Vagina (tissue), 2 donors: ENCODE results near the gene CDKN2B-AS1. TPM values are rescaled to one million over a fixed set of nuclear protein-coding genes. Genes with fewer than 3 reads are reported as not detected.
A peak's percentile ranks its signal among the peaks of the same experiment; 100 is the strongest.

Experiments
- DNase-seq, 2 donors: peaks; one replicate each; pipeline ENCODE4 v3.0.0-alpha.2; 2017; ENCODE audit errors: extremely low spot score in 2 of 2
- H3K27ac ChIP-seq: fragments of 200-600 bp; sonication (generic); one replicate; pipeline ENCODE4 v1.5.1; 2019
- H3K27me3 ChIP-seq: fragments of 200-600 bp; sonication (generic); one replicate; pipeline ENCODE4 v1.5.1; 2019
- H3K36me3 ChIP-seq, 2 donors: fragments of 200-600 bp; sonication (generic); one replicate each; pipeline ENCODE4 v1.5.1; 2017 to 2019
- H3K4me1 ChIP-seq: fragments of 200-600 bp; sonication (generic); one replicate; pipeline ENCODE4 v1.5.1; 2019
- H3K4me3 ChIP-seq, 2 donors: fragments of 200-600 bp; sonication (generic); 1 replicate in 1 of 2; 2 replicates in 1 of 2; pipeline ENCODE4 v1.5.1; 2016 to 2019
- H3K9me3 ChIP-seq: fragments of 200-600 bp; sonication (generic); one replicate; pipeline ENCODE4 v1.5.1; 2019
- CTCF ChIP-seq, 3 experiments: fragments of 450-650 bp in 2 of 3; fragments of 200-600 bp in 1 of 3; sonication (generic) in 1 of 3; IDR thresholded peaks; one replicate each; pipeline ENCODE4 v1.5.1; 2017 to 2019; ENCODE audit warnings: antibody characterized with exemption in 3 of 3, mild to moderate bottlenecking in 2 of 3, moderate library complexity in 2 of 3
- POLR2A ChIP-seq, 2 donors: fragments of 450-650 bp; IDR thresholded peaks; one replicate each; pipeline ENCODE4 v1.6.1; 2017; ENCODE audit warnings: antibody characterized with exemption in 2 of 2, mild to moderate bottlenecking in 2 of 2, moderate library complexity in 2 of 2
- POLR2AphosphoS5 ChIP-seq, 2 donors: sonication (generic); formaldehyde crosslinking; IDR thresholded peaks; one replicate each; pipeline ENCODE4 v1.9.0; 2017; ENCODE audit warnings: antibody characterized with exemption in 2 of 2, mild to moderate bottlenecking in 2 of 2, low read depth in 1 of 2; ENCODE audit not compliant: insufficient read depth in 1 of 2
- intact Hi-C: fragments of 100-400 bp; cut with DNase I; formaldehyde crosslinking; loops from one replicate; pipeline ENCODE4 v1.15.1; 2023
- total RNA-seq: library from RNA; depleted of rRNA; stranded (reverse); fragments of >200 nt; gene quantifications from one replicate; pipeline ENCODE4 v1.2.3, GENCODE V29; 2016

The CDKN2B-AS1 gene
- total RNA-seq, 1 donor from 2014 or later, result 5.9 TPM

GRCh38 chr9:21964925-21965385 is 29.6 kb upstream of the CDKN2B-AS1 start:
- no peak overlapping the region for H3K27ac ChIP-seq
- peaks cover 8% of the 10 kb centered on the region for H3K27me3 ChIP-seq
- H3K9me3 ChIP-seq, result no peaks in the 10 kb centered on the region
- H3K36me3 ChIP-seq, result no peaks in the 10 kb centered on the region
- intact Hi-C loops, result no loop called here
- no peak for DNase-seq
- TF ChIP-seq CTCF (IDR thresholded peaks at IDR 0.05) (no peak), POLR2A (IDR thresholded peaks at IDR 0.05) (no peak)
- peak overlapping the region; percentile 23 to 24 for H3K4me3 ChIP-seq
- H3K4me1 ChIP-seq, result peaks cover 13% of the 10 kb centered on the region

GRCh38 chr9:21965401-21965951 is 29.1 kb upstream of the CDKN2B-AS1 start:
- H3K4me3 ChIP-seq, result peak overlapping the region; percentile 23 to 24

GRCh38 chr9:21966140-21966851 is 28.3 kb upstream of the CDKN2B-AS1 start:
- Histone ChIP-seq H3K4me1 (peaks cover 13% of the 10 kb centered on the region), H3K4me3 (no peak overlapping the region), H3K36me3 (no peaks in the 10 kb centered on the region), H3K27ac (no peak overlapping the region), H3K27me3 (peaks cover 21% of the 10 kb centered on the region), H3K9me3 (no peaks in the 10 kb centered on the region)
- no peak for DNase-seq
- no peak for TF ChIP-seq POLR2A (IDR thresholded peaks at IDR 0.05)
- TF ChIP-seq POLR2AphosphoS5 (IDR thresholded peaks at IDR 0.05; ENCODE audit: insufficient read depth in 1 of 2, low read depth in 1 of 2), result no peak
- no peak for TF ChIP-seq CTCF (IDR thresholded peaks at IDR 0.05)
- intact Hi-C loops, result no loop called here

More at GRCh38 chr9:21965401-21965951, 29.1 kb upstream of the CDKN2B-AS1 start:
- DNase-seq, result no peak
- no peak overlapping the region for H3K27ac ChIP-seq
- peaks cover 13% of the 10 kb centered on the region for H3K27me3 ChIP-seq
- H3K36me3 ChIP-seq, result no peaks in the 10 kb centered on the region
- intact Hi-C loops, result no loop called here
- peaks cover 13% of the 10 kb centered on the region for H3K4me1 ChIP-seq
- H3K9me3 ChIP-seq, result no peaks in the 10 kb centered on the region
- TF ChIP-seq POLR2A (IDR thresholded peaks at IDR 0.05), result no peak
- peak in 1 of 2 donors; percentile 7 for TF ChIP-seq POLR2AphosphoS5 (IDR thresholded peaks at IDR 0.05; ENCODE audit: insufficient read depth in 1 of 2, low read depth in 1 of 2)
- no peak for TF ChIP-seq CTCF (IDR thresholded peaks at IDR 0.05)

GRCh38 chr9:21967169-21967568 is 27.4 kb upstream of the CDKN2B-AS1 start:
- intact Hi-C loops, result no loop called here
- H3K4me1 ChIP-seq, result peaks cover 13% of the 10 kb centered on the region
- H3K27me3 ChIP-seq, result peaks cover 21% of the 10 kb centered on the region
- no peaks in the 10 kb centered on the region for H3K9me3 ChIP-seq
- no peak overlapping the region for H3K4me3 ChIP-seq
- no peaks in the 10 kb centered on the region for H3K36me3 ChIP-seq
- H3K27ac ChIP-seq, result no peak overlapping the region
- no peak for TF ChIP-seq POLR2AphosphoS5 (IDR thresholded peaks at IDR 0.05; ENCODE audit: insufficient read depth in 1 of 2, low read depth in 1 of 2)
- TF ChIP-seq POLR2A (IDR thresholded peaks at IDR 0.05), result no peak
- no peak for TF ChIP-seq CTCF (IDR thresholded peaks at IDR 0.05)
- no peak for DNase-seq

- H3K27me3 ChIP-seq, result peaks cover 21% of the 10 kb centered on the region
- H3K4me1 ChIP-seq, result peaks cover 13% of the 10 kb centered on the region
- H3K9me3 ChIP-seq, result no peaks in the 10 kb centered on the region
- no peak overlapping the region for H3K27ac ChIP-seq
- no peaks in the 10 kb centered on the region for H3K36me3 ChIP-seq
- no peak overlapping the region for H3K4me3 ChIP-seq
- no peak for TF ChIP-seq CTCF (IDR thresholded peaks at IDR 0.05)
- no peak for TF ChIP-seq POLR2A (IDR thresholded peaks at IDR 0.05)
- no peak for TF ChIP-seq POLR2AphosphoS5 (IDR thresholded peaks at IDR 0.05; ENCODE audit: insufficient read depth in 1 of 2, low read depth in 1 of 2)
- intact Hi-C loops, result no loop called here
- DNase-seq, result no peak
Measured at GRCh38 chr9:21967702-21968101, 26.9 kb upstream of the CDKN2B-AS1 start.
